IMR-90 (cell line): ENCODE results near the gene SMCO4.

Experiments
- CEBPB ChIP-seq: IDR thresholded peaks from 2 replicates; pipeline ENCODE4 v1.6.1; 2012; ENCODE audit warnings: low read depth, low read length, improper control_type of control experiment
- CTCF ChIP-seq: conservative IDR thresholded peaks from 2 replicates; pipeline ENCODE4 v1.5.1; 2012; ENCODE audit warnings: mild to moderate bottlenecking, low read depth, low read length, improper control_type of control experiment
- MAZ ChIP-seq: IDR thresholded peaks from 2 replicates; pipeline ENCODE4 v1.6.1; 2012; ENCODE audit warnings: low read depth, mild to moderate bottlenecking, low read length, improper control_type of control experiment, moderate library complexity, borderline replicate concordance
- MXI1 ChIP-seq: IDR thresholded peaks from 2 replicates; pipeline ENCODE4 v1.6.1; 2012; ENCODE audit warnings: low read depth, mild to moderate bottlenecking, low read length, moderate library complexity, borderline replicate concordance
- POLR2A ChIP-seq: IDR thresholded peaks from 2 replicates; pipeline ENCODE4 v1.6.1; 2012; ENCODE audit warnings: mild to moderate bottlenecking, low read depth, low read length
- RAD21 ChIP-seq: IDR thresholded peaks from 2 replicates; pipeline ENCODE4 v1.6.1; 2012; ENCODE audit warnings: low read length, improper control_type of control experiment
- RCOR1 ChIP-seq: IDR thresholded peaks from 2 replicates; pipeline ENCODE4 v1.6.1; 2012; ENCODE audit warnings: mild to moderate bottlenecking, low read length, improper control_type of control experiment; ENCODE audit not compliant: insufficient replicate concordance
- RFX5 ChIP-seq: IDR thresholded peaks from 2 replicates; pipeline ENCODE4 v1.8.0; 2012; ENCODE audit warnings: low read depth, mild to moderate bottlenecking, low read length, moderate library complexity
- SMC3 ChIP-seq: fragments of 150-350 bp; IDR thresholded peaks from 2 replicates; pipeline ENCODE4 v1.6.1; 2016; ENCODE audit warnings: low read depth, mild to moderate bottlenecking, antibody characterized with exemption, low read length, moderate library complexity
- USF2 ChIP-seq: fragments of 150-350 bp; IDR thresholded peaks from 2 replicates; pipeline ENCODE4 v1.6.1; 2017; ENCODE audit warnings: mild to moderate bottlenecking, antibody characterized with exemption, low read length, low read depth

GRCh38 chr11:93498161-93498560, 45.0 kb downstream of the SMCO4 start:
- no peak for TF ChIP-seq MXI1
- no peak for TF ChIP-seq CTCF
- TF ChIP-seq POLR2A: no peak
- no peak for TF ChIP-seq CEBPB
- no peak for TF ChIP-seq RCOR1
- TF ChIP-seq RFX5: no peak
- TF ChIP-seq RAD21: no peak
- no peak for TF ChIP-seq SMC3
- TF ChIP-seq MAZ: no peak
- no peak for TF ChIP-seq USF2
